BJ (cell line): Measurements from ENCODE around the gene C3orf20. TPM values are rescaled to one million over a fixed set of nuclear protein-coding genes. Genes with fewer than 3 reads are reported as not detected.

Experiments
- CTCF ChIA-PET: fragments of 350-600 bp; formaldehyde crosslinking; extraction: SDS; loops from one replicate; lab custom pipeline; 2021; ENCODE audit warnings: antibody characterized with exemption, inconsistent platforms; lab: Yijun Ruan, JAX
- POLR2A ChIA-PET: fragments of 300-600 bp; sonication (Branson Sonifier 250); formaldehyde crosslinking; extraction: SDS; loops from one replicate; lab custom pipeline; 2021; ENCODE audit warnings: antibody characterized with exemption; lab: Charles Lee
- DNase-seq: peaks from one replicate; pipeline ENCODE4 v3.0.0-alpha.2; 2011; ENCODE audit warnings: low read depth
- H3K27me3 ChIP-seq: 2 replicates; pipeline ENCODE4 v1.6.0; 2011; ENCODE audit warnings: low read length; ENCODE audit not compliant: control insufficient read depth, insufficient read depth
- H3K36me3 ChIP-seq: 2 replicates; pipeline ENCODE4 v1.5.1; 2011; ENCODE audit warnings: low read length; ENCODE audit not compliant: control insufficient read depth, insufficient read depth
- H3K4me3 ChIP-seq: 2 replicates; pipeline ENCODE4 v1.5.1; 2011; ENCODE audit warnings: low read depth, mild to moderate bottlenecking, control low read depth, low read length
- CTCF ChIP-seq: IDR thresholded peaks from 2 replicates; pipeline ENCODE4 v1.5.1; 2011; ENCODE audit warnings: low read depth, mild to moderate bottlenecking, control low read depth, inconsistent platforms, low read length, moderate library complexity; ENCODE audit not compliant: insufficient read depth
- polyA plus RNA-seq: library from polyadenylated mRNA; depleted of rRNA; stranded (reverse); fragments of >200 nt; gene quantifications from 2 replicates; pipeline ENCODE4 v1.2.3, GENCODE V29; 2011

The C3orf20 gene
- polyA plus RNA-seq, 1 experiment: not detected

GRCh38 chr3:14672588-14672987 is 2.4 kb upstream of the C3orf20 start:
- DNase-seq: no peak
- Histone ChIP-seq H3K4me3 (no peak overlapping the region), H3K27me3 (no peaks in the 10 kb centered on the region), H3K36me3 (peaks cover 21% of the 10 kb centered on the region)
- ChIA-PET CTCF (interaction anchor here (1.9 to 4.5 kb wide), 3 partner anchors 24 to 248 kb away, joined by 9 to 22 read pairs (median 10); no protein-coding TSS in a partner anchor), POLR2A (no interaction called here)
- TF ChIP-seq CTCF: no peak

GRCh38 chr3:14676881-14677280 is 1.9 kb downstream of the C3orf20 start:
- Histone ChIP-seq H3K4me3 (no peak overlapping the region), H3K36me3 (peaks cover 4% of the 10 kb centered on the region), H3K27me3 (no peaks in the 10 kb centered on the region)
- ChIA-PET POLR2A (no interaction called here), CTCF (interaction anchor here (0.9 to 3.0 kb wide), 2 partner anchors 23 to 244 kb away, joined by 3 to 11 read pairs; no protein-coding TSS in a partner anchor)
- DNase-seq: no peak
- no peak for TF ChIP-seq CTCF

- CTCF ChIA-PET: interaction anchor here (3.0 kb wide), 1 partner anchor 243 kb away, joined by 11 read pairs; no protein-coding TSS in a partner anchor
- 0 out of 2 replicates have a peak, but pooled peaks cover 1% of the 10 kb centered on the region for H3K36me3 ChIP-seq
- H3K27me3 ChIP-seq: no peaks in the 10 kb centered on the region
These were observed 3.1 kb downstream of the C3orf20 start for GRCh38 chr3:14678015-14678503.

GRCh38 chr3:14680115-14680514 is 5.2 kb downstream of the C3orf20 start:
- DNase-seq: no peak
- ChIA-PET CTCF (no interaction called here), POLR2A (no interaction called here)
- Histone ChIP-seq H3K36me3 (no peaks in the 10 kb centered on the region), H3K27me3 (no peaks in the 10 kb centered on the region), H3K4me3 (no peak overlapping the region)
- TF ChIP-seq CTCF: no peak

More at GRCh38 chr3:14678015-14678503, 3.1 kb downstream of the C3orf20 start:
- TF ChIP-seq CTCF: no peak
- no peak overlapping the region for H3K4me3 ChIP-seq
- POLR2A ChIA-PET: no interaction called here
- DNase-seq: no peak

GRCh38 chr3:14680716-14681115 is 5.8 kb downstream of the C3orf20 start:
- ChIA-PET POLR2A (no interaction called here), CTCF (no interaction called here)
- no peak overlapping the region for H3K4me3 ChIP-seq
- no peaks in the 10 kb centered on the region for H3K27me3 ChIP-seq
- no peak for DNase-seq
- H3K36me3 ChIP-seq: no peaks in the 10 kb centered on the region
- no peak for TF ChIP-seq CTCF
